Ammon's horn (tissue), 1 donor: Measurements from ENCODE around the gene SRSF1.
"Not testable (repeated sequence)": the region's sequence is repeated elsewhere in the genome, so short reads cannot be mapped to it uniquely, and the experiment has no call there.

ENCODE experiments used
- DNase-seq: peaks from one replicate; pipeline ENCODE4 v3.0.0-alpha.2; 2016; ENCODE audit warnings: low spot score

The SRSF1 gene, protein sequence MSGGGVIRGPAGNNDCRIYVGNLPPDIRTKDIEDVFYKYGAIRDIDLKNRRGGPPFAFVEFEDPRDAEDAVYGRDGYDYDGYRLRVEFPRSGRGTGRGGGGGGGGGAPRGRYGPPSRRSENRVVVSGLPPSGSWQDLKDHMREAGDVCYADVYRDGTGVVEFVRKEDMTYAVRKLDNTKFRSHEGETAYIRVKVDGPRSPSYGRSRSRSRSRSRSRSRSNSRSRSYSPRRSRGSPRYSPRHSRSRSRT

DNA sequence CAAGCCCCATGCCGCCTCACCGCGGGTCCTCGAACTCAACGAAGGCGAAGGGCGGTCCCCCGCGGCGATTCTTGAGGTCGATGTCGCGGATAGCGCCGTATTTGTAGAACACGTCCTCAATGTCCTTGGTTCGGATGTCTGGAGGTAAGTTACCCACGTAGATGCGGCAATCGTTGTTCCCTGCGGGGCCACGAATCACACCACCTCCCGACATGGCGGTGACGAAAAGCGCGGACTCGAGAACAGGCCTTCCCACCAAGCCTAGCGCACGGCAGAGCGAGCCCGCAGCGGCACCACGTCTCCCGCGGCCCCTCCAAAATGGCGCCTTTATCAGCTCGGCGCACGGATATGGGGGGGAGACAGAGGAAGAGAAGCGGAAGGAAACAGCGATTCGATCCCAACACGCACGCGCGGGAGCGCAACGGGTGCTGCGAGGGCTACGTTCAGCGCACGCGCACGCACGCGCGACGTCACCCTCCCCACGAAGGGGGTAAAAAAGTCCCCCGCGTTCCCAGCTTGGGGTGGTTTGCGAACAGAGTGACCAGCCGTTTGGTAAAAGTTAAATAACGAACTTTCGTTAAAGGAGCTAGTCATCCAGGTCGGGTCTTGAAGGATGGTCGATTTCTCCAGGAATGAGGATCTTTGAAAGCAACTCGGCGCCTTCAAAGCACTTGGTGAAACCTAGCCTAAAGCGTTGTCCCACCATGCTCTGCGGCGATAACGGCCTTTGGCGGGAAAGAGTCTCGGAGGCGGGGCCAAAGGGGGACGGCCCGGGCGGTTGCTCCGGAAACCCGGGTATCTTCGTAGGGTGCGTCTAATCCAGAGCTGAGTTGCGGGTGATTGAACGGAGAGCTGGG is at the start of gene SRSF1:
Gene SRSF1, minus strand, starts transcription at position 323 of the 857 bp plus-strand sequence. Its CDS starts 109 bp downstream, at position 214.
- peak; percentile 96 for DNase-seq

DNA sequence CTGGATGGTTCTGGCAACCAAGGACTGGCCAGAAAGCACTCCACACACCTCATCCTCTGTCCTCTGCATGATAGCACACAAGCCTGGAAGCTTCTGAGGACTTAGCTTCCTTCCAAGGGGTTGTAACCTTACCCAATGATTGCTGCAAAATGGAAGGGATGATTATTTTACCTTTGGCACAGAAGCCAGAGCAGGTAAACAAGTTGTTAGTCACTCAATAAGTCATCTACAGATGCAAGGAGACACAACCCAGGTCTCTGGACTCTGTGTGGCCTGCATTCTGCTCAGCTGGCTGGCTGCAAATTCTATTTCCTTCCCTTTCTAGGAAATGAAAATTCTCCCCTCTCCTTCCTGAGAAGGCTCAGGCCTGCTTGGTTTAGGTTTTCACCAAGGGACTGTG is 49.4 kb upstream of the SRSF1 start:
- no peak for DNase-seq

DNA sequence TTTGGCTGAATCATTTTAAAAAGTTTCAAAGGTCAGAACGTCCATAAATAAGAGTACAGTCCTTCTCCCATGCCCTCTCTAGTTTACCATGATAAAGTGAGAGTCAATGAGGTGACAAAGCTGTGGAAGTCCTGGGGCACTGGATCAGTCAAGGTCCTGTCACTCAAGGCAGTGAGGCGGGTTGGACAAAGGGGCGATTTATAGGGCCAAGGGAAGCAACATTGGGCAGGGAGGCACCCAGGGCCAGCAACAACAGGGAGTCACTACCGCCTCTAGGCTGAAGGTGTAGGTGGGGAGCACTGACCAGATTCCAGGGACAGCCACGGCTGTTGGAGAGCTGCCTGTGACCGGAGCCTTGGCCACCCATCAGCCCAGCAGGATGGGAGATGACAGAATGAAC is 47.6 kb upstream of the SRSF1 start:
- no peak for DNase-seq

DNA sequence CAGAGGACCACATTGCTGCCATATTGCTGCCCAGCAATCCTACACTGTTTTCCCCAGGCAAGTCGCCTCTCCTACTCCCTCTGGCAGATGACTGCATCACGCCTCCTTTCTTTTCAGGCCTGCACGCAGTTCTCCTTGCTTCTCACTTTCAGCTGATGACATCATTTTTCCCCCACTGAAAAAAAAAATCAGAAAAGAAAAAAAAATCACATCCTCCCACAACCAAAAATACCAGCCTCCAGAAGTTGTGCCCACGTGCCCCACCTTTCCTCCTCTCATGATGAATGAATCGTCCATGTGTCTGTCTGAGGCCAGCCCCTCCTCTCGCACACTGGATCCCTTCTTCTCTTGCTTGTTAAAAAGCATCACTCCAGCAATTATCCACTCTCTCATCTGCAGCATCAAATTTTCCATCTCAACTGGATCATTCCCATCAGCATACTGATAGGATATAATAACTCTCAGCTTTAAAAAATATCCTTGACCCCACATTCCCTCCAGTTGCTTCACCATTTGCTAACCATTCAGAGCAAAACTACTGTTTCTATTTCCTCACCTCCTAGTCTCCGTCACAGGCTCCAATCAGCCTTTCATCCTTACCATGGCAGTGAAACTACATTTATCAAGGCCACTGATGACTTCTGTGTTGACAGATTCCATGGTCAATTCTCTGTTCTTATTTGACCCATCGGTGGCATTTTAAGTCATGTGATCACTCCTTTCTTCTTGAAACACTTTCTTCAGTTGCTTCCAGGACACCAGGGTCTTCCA is 46.1 kb upstream of the SRSF1 start:
- peak; percentile 27 for DNase-seq

DNA sequence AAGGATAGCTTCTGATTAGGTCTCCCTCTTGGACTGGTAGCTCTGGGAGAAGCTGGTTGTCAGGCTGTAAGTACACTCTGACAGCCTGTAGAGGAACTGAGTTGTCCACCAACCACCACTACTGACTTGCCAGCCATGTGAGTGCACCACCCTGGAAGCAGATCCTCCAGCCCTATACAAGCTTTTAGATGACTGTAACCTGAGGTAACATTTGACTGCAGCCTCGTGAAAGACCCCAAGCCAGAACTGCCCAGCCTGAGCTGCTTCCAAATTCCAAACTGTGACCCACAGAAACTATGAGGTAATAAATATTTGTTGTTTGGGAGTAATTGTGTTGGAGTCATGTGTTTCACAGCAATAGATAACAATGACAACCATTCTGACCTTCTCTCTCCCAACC is 45.4 kb upstream of the SRSF1 start:
- DNase-seq: no peak

DNA sequence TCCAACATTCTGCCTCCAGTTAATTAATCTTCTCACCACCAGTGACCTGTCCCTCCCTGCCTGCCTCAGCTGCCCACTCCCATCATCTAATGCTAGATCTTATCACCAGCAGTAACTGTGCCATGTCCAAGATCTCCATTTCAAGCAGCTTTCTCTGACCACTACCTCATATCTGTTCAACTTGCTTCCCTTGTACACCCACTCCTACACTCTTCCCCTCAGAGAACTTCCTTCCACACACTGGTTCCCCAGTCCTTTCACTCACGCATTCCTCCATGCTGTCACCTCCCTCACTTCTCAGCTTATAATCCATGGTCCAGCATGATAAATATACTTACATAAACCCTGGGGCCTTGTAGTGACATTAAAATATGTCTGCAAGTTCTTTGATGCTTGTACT is 44.4 kb upstream of the SRSF1 start:
- no peak for DNase-seq

DNA sequence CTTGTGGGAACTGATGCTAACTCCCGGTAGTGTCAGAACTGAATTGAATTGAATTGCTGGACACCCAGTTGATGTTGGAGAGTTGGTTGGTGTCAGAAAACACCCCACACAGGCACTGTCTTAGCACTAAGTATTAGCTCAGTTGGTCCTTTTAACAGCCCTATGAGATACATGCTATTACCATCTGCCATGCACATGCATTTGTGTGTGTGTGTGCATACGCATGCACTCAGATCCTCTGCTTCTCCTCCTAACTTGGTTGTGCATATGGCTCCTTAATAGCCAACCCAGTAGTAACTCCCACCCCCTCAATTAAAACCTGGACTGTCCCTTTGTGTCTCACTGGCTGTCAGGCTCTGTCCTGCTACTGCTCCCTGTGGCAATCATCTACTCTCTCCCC is 43.9 kb upstream of the SRSF1 start:
- DNase-seq: no peak

DNA sequence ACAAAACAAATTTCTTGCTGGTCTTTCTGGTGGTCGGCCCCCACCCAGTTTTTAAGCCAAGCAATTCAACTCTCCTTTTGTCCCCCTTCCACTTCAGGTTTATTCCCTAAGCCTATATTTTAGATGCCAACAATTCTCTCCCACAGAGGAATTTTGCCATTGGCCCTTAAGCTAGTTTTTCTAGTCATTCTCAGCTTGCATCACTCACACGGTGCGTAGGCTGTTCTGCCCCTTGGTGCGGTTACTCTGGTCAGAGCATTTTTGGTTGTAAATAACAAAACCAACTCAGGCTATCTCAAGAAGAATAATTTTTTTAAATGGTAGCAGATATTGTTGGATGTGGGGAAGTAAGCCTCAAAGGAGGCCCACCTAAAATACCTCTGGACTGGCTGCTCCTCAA is 42.5 kb upstream of the SRSF1 start:
- DNase-seq: no peak

DNA sequence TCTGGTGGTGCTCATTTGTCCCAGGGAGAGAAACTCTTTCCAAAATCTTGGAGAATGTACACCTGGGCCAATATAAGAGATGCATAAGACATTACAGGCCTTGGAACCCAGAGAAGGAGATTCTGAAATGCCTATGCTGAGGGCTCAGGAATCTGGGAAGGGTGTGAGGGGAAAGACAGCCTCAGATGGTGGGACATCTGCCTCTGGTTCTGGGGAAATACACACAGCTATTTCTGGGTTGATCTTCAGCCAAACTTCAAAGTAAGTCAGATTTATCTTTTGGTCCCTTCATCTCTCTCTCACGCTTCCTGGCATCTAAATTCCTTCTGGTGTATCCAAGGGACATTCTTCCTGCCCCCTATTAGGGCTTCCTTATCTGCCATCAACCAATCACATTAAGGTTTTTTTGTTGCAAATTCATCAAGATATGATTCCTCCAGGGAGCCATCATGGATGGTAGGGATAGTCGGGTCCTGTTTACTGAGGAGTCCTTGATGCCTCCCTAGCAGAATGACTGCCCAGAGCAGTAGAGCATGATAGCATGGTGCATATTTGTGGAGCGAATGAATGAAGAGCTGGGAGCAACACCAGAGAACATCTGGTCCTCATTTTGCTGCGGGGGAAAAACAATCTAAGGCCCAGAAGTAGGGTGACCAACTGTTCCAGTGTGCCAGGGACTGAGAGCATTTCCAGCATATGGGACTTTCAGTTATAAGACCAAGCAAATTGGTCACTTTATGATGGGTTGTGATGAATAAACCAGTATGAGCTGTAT is 40.5 kb upstream of the SRSF1 start:
- DNase-seq: no peak

DNA sequence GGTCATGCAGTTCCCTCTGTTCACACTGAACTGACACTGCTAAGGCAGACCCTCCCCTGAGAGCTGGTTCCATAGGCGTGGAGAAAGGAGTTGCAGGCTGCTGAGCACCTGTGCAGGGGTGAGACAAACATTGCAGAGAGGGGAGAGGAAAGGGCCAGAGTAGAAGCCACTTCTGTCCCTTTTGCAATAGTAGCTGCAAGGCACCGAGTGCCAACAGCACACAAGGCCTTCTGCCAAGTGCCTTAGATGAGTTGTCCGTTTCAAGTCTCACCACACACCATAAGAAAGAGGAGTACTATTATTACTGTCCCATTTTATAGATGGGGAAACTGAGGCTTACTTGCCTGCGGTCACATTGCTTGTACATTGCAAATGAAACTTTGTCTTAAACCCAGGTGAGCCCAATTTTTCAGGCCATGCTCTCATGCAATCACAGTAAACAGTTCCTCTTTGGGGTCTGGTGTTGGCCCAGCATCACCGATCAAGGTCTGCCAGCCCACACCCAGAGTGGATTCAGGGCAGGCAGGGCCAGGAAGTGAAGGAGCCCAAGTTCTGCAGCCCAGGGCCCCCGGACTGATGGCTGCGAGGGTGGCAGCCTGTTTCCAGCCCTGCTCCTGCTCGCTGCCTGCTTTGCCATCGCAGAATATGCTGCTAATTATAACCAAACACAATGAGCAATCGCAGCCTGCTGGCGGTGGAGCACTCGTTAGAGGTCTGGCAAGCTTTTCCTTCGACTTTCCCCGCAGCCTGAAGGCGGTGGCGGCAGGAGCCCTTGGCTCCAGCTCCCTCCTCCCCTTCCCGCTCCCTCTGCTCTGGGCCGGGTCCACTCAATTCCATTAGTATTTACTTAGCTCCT is 39.4 kb upstream of the SRSF1 start:
- peak; percentile 73 for DNase-seq

DNA sequence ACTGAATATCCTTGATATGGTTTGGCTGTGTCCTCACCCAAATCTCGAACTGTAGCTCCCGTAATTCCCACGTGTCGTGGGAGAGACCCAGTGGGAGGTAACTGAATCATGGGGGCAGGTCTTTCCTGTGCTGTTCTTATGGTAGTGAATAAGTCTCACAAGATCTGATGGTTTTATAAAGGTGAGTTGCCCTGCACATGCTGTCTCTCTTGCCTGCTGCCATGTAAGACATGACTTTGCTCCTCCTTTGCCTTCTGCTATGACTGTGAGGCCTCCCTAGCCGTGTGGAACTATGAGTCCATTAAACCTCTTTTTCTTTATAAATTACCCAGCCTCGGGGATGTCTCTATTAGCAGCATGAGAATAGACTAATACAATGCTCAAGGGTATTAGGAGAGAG is 37.2 kb upstream of the SRSF1 start:
- not testable (repeated sequence) for DNase-seq

DNA sequence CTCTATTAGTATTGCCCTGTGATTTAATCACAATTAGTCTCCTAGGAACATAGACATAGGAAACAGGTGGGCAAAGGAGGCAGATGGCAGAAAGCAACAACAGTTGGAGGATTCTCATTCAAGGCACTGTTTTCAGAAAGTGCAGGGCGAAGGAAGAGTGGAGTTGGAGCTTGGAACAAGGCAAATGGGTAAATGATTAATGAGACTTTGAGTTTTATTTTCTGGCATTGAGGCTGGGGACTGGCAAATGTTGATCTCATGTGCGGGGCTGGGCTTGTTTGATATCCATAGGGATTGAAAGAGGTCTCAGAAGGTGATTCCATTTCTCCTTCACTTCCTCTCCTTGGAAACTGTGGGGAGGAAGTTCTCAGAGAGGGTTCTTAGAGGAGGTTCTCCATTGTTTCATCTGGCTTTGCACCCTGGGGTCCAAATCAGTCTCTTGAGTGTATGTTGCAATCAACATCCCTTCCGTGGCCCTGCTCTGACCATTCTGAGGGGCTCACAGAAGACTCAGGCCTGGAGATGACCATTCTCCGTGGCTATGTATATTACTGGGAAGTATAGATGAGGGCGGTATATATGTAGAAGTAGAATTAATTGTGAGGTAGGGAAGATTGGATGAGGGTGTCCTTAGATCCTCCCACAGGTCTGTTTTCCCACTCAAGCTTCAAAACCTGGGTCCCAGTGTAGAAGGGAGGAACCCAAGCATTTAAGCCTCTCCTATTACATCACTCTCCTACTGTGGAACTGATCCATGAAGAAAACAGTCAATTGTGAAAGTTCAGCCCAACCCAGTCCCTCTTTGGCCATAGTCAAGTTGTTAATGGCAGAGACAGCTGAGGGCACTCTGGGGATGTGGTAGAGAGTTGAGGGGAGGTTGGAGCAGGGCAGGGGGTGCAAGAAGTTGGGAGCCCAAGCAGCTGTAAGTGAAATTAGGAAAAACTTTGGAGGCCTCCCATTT is 36.5 kb upstream of the SRSF1 start:
- no peak for DNase-seq

DNA sequence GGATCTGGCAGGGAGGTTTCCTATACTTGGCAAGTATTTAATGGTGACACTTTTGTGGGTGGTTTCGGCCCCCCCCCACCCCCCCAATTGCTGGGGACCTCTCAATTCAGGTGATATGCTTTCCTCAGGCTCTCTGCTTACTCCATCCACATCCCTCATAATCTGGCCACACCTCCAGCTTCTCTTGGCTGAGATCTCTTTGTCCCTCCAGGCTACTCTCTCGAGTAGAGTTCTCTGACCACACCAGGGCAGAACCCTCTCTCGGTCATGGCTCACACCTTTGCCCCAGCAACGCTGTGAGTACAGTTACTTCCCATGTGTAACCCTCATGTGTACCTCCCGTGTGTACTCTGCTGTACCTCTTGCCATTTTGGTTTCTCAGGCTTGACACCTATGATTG is 34.1 kb upstream of the SRSF1 start:
- no peak for DNase-seq

DNA sequence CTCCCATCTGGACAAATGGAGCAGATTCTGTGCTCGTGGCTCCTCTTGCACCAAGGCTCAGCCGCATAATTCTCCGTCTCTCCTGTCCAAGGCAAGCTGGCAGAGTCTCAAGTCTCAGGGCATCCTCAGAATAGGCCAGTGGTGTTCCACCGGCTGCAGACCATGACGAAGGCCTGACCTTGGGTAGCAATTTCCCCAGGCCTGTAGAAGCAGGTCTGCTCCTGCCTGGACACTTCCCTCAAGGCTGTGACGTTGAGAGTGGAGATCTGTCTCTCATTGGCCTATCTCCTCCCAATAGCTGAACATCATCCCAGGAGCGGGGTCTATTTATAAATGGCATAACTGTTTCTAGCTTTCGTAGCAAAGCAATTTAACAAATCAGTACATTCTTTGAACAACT is 33.3 kb upstream of the SRSF1 start:
- no peak for DNase-seq

DNA sequence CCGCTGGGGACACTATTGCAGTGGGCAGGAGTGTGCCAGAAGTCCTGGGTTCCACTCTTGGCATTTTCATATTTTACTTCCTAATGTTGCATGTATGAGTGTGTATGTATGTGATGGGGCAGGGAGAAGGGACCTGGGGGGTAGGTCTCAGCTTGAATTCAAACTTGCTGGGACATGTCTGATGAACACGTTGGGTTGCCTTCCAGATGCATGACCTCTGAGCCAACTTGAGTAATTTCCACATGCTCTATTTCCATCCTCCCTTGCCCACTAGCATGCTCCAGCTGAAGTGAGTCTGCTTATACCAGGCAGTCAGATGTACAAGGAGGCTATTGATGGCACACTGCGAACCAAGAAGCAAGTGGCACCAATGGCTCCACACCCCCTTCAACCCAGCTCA is 32.9 kb upstream of the SRSF1 start:
- no peak for DNase-seq

DNA sequence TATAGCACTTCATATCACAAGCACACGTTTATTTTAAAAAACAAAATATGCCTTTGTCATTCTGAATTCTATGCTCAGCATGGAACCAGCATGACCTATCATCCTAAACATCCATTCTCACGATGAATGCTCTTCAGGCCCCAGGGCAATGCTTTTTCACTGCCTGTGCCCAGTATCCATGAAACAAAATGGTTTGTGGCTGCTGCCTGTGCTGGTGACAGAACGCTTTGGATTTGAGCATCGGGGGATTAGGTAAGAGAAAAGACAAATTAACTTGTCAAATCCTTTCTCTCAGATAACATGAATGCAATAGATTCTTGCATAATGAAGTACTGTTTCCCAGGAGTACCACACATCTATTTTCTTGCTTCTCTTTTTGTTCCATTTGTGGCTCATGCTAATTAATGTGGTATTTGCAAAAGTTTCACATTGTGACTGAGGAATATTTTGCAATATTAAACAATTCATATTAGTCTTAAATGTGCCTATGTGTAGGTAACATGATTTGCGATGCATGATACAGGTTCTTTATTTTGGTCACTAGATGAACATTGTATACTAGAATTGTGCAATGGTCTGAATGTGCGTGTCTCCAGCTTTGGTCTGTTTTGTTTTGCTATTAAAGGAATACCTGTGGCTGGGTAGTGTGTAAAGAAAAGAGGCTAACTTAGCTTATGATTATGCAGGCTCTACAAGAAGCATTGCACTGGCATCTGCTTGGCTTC is 25.8 kb upstream of the SRSF1 start:
- no peak for DNase-seq

DNA sequence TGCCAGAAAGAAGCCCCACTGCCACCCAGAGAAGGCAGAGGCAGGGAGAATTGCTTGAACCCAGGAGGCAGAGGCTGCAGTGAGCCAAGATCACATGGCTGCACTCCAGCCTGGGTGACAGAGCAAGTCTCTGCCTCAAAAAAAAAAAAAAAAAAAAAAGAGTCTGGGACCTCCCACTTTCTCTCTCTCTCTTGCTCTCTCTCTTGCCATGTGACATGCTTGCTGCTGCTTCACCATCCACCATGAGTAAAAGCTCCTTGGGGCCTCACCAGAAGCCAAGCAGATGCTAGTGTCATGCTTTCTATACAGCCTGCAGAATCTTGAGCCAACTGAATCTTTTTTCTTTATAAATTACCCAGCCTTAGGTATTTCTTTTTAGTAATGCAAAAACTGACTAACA is 21.5 kb upstream of the SRSF1 start:
- no peak for DNase-seq

DNA sequence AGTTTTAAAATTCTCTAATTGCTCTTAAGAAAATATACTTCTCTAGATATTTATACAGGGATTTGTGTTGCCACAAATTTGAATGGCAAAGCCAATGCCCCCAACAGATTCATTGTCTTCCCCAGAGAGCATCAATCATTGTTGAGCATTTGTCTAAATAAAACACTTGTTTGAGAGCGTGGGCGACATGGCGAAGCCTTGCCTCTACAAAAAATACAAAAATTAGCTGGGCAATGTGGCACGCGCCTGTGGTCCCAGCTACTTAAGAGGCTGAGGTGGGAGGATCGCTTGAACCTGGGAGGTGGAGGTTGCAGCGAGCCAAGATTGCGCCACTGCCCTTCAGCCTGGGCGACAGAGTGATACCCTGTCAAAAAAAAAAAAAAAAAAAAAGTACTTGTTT is 13.4 kb upstream of the SRSF1 start:
- no peak for DNase-seq

DNA sequence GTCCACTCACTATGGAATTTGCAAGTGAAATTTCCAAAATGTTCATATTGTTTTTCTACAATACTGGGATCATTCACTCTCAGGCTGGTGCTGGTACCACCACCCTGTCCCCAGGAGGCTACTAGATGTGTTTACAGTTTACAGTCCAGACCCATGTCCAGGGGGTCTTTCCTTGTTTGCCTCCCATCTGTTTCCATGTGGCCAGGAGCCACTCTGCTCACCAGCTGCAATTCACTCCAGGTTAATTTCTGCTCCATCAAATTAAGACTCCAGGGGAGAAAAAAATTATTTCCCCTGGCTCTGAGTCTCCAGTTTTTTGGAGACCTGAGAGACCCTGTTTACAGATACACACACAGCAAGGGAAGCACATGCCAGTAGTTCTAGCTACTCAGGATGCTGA is 12.5 kb upstream of the SRSF1 start:
- no peak for DNase-seq
